Neuronal stem cell (in vitro differentiated cells): ENCODE measurements around the gene CHST3.

Source experiments
- DNase-seq: peaks from one replicate; pipeline ENCODE4 v3.0.0-alpha.2; 2013; ENCODE audit warnings: low spot score
- H2AFZ ChIP-seq: one replicate; pipeline ENCODE4 v1.6.1; 2013; ENCODE audit warnings: mild to moderate bottlenecking, low read length, inconsistent platforms
- H2AK5ac ChIP-seq: 2 replicates; pipeline ENCODE4 v1.6.1; 2013; ENCODE audit warnings: low read depth, mild to moderate bottlenecking, inconsistent platforms, low read length, moderate library complexity, mixed read lengths
- H2BK120ac ChIP-seq: 2 replicates; pipeline ENCODE4 v1.6.1; 2013; ENCODE audit warnings: low read depth, mild to moderate bottlenecking, inconsistent platforms, low read length, moderate library complexity, mixed read lengths
- H2BK12ac ChIP-seq: one replicate; pipeline ENCODE4 v1.6.1; 2013; ENCODE audit warnings: low read length, inconsistent platforms
- H2BK15ac ChIP-seq: 2 replicates; pipeline ENCODE4 v1.6.1; 2013; ENCODE audit warnings: mild to moderate bottlenecking, low read length, inconsistent platforms, mixed read lengths
- H2BK5ac ChIP-seq: one replicate; pipeline ENCODE4 v1.6.1; 2013; ENCODE audit warnings: inconsistent platforms, mild to moderate bottlenecking, low read length, moderate library complexity
- H3K14ac ChIP-seq: one replicate; pipeline ENCODE4 v1.6.1; 2013; ENCODE audit warnings: low read length, inconsistent platforms
- H3K18ac ChIP-seq: 2 replicates; pipeline ENCODE4 v1.6.1; 2013; ENCODE audit warnings: low read length, inconsistent platforms
- H3K23ac ChIP-seq: 2 replicates; pipeline ENCODE4 v1.6.1; 2013; ENCODE audit warnings: low read depth, mild to moderate bottlenecking, mixed read lengths, low read length, inconsistent platforms; ENCODE audit not compliant: poor library complexity
- H3K27ac ChIP-seq: replicated peaks from 3 replicates; pipeline ENCODE4 v1.5.1; 2013; ENCODE audit warnings: low read length, inconsistent platforms
- H3K27me3 ChIP-seq, 3 experiments: 2 replicates each; pipeline ENCODE4 v1.6.1; 2013; ENCODE audit warnings: low read length in 3 of 3, mild to moderate bottlenecking in 2 of 3, inconsistent platforms in 1 of 3, low read depth in 1 of 3, mixed read lengths in 1 of 3, moderate library complexity in 1 of 3; ENCODE audit not compliant: control insufficient read depth in 3 of 3, insufficient read depth in 3 of 3
- H3K36me3 ChIP-seq, 2 donors: replicated peaks in 1 of 2; 2 replicates each; pipeline ENCODE4 v1.6.1; 2013; ENCODE audit warnings: low read length in 2 of 2; ENCODE audit not compliant: control insufficient read depth in 2 of 2, insufficient read depth in 2 of 2
- H3K4ac ChIP-seq: 2 replicates; pipeline ENCODE4 v1.6.1; 2013; ENCODE audit warnings: inconsistent platforms, mild to moderate bottlenecking, low read length, moderate library complexity
- H3K4me1 ChIP-seq, 2 donors: 1 replicate in 1 of 2; 2 replicates in 1 of 2; pipeline ENCODE4 v1.6.1; 2013; ENCODE audit warnings: low read length in 2 of 2, low read depth in 1 of 2; ENCODE audit not compliant: control insufficient read depth in 2 of 2, insufficient read depth in 1 of 2
- H3K4me2 ChIP-seq: one replicate; pipeline ENCODE4 v1.6.1; 2013; ENCODE audit warnings: mild to moderate bottlenecking, low read length, inconsistent platforms; ENCODE audit not compliant: insufficient read depth, poor library complexity, severe bottlenecking
- H3K4me3 ChIP-seq, 2 donors: 2 replicates each; pipeline ENCODE4 v1.5.1; 2013; ENCODE audit warnings: low read length in 2 of 2, mild to moderate bottlenecking in 2 of 2, inconsistent platforms in 1 of 2, moderate library complexity in 1 of 2
- H3K79me1 ChIP-seq: one replicate; pipeline ENCODE4 v1.6.1; 2013; ENCODE audit warnings: low read depth, mild to moderate bottlenecking, inconsistent platforms, low read length, moderate library complexity
- H3K9ac ChIP-seq: one replicate; pipeline ENCODE4 v1.6.1; 2013; ENCODE audit warnings: mild to moderate bottlenecking, low read depth, low read length, inconsistent platforms; ENCODE audit not compliant: poor library complexity
- H3K9me3 ChIP-seq, 2 donors: replicated peaks in 1 of 2; 2 replicates each; pipeline versions ENCODE3 to v1.6.1; 2013; ENCODE audit warnings: low read length in 2 of 2, mild to moderate bottlenecking in 2 of 2, inconsistent platforms in 1 of 2, low read depth in 1 of 2, mixed read lengths in 1 of 2, moderate library complexity in 1 of 2; ENCODE audit not compliant: control insufficient read depth in 2 of 2, insufficient read depth in 1 of 2
- H4K8ac ChIP-seq: one replicate; pipeline ENCODE4 v1.6.1; 2013; ENCODE audit warnings: low read depth, mild to moderate bottlenecking, inconsistent platforms, low read length, moderate library complexity
- H4K91ac ChIP-seq: one replicate; pipeline ENCODE4 v1.6.1; 2013; ENCODE audit warnings: low read length, low read depth, mild to moderate bottlenecking, inconsistent platforms; ENCODE audit not compliant: poor library complexity
- WGBS, 2 donors: extraction: QIAGEN DNeasy Blood & Tissue Kit; methylation state at CpG; one replicate each; pipeline ENCODE4 v1.1.7; 2013; ENCODE audit warnings: missing lambda C conversion rate in 2 of 2, mixed read lengths in 1 of 2; ENCODE audit not compliant: insufficient read length in 2 of 2, insufficient replicate concordance in 1 of 2; ENCODE audit errors: extremely low coverage in 2 of 2; 5-methylcytosine and 5-hydroxymethylcytosine counted together

Gene CHST3

GRCh38 chr10:71941318-71941717 lies 22.9 kb upstream of the CHST3 start:
- no CpG with 5 or more reads among the region's 8 CpGs for WGBS, 2 donors
- Histone ChIP-seq H3K4me1 (peaks cover 2% of the 10 kb centered on the region in 2 donors), H3K14ac (no peak overlapping the region), H2AK5ac (no peak overlapping the region), H4K8ac (no peak overlapping the region), H3K27ac (no peak overlapping the region), H3K4ac (no peak overlapping the region), H3K9ac (no peak overlapping the region), H3K36me3 (no peaks in the 10 kb centered on the region), H2BK12ac (no peak overlapping the region), H2BK120ac (no peak overlapping the region), H3K27me3 (no peaks in the 10 kb centered on the region), H3K79me1 (no peaks in the 10 kb centered on the region), H3K4me2 (no peak overlapping the region), H3K9me3 (peaks cover 5 to 6% of the 10 kb centered on the region in 2 donors), H2AFZ (no peak overlapping the region), H2BK5ac (no peak overlapping the region), H2BK15ac (no peak overlapping the region), H3K4me3 (no peak overlapping the region), H3K18ac (no peak overlapping the region), H3K23ac (no peak overlapping the region), H4K91ac (no peak overlapping the region)
- DNase-seq = no peak

DNA sequence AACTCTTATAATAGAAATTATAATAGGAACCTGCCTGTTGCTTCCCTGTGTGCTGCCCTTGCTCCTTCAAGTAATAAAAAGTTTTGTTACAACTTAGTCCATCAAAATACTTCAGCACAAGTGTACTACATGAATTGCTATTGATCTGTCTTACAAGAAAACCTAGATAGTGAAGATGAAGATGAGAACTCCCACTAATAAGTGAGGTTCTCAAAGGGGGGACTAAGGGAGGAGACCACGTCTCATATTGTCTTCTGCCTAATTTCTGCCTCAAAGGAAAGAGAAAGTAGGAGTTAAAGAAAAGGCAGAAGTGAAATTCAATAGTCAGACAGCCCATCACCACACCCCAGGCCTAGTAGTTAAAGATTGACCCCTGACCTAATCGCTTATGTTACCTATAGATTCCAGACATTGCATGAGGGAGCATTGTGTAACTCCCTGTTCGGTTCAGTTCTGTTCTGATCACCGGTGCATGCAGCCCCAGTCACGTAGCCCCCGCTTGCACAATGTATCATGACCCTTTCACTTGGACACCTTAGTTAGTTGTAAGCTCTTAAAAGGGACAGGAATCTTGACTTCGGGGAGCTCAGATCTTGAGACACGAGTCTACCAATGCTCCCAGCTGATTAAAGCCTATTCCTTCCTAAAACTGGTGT lies 18.2 kb upstream of the CHST3 start:
- WGBS, 2 donors = no CpG with 5 or more reads among the region's 8 CpGs
- Histone ChIP-seq H4K91ac (no peak overlapping the region), H2BK12ac (no peak overlapping the region), H3K4me1 (no peaks in the 10 kb centered on the region), H3K14ac (no peak overlapping the region), H2BK120ac (no peak overlapping the region), H4K8ac (no peak overlapping the region), H3K36me3 (no peaks in the 10 kb centered on the region), H3K9ac (no peak overlapping the region), H2AK5ac (no peak overlapping the region), H3K27ac (no peak overlapping the region), H3K4me3 (no peak overlapping the region), H3K18ac (no peak overlapping the region), H3K9me3 (peaks cover 9 to 14% of the 10 kb centered on the region in 2 donors), H3K4ac (no peak overlapping the region), H3K4me2 (no peak overlapping the region), H2AFZ (no peak overlapping the region), H2BK5ac (no peak overlapping the region), H3K27me3 (peaks cover 0 to 5% (median 0%) of the 10 kb centered on the region in 3 experiments), H3K79me1 (no peaks in the 10 kb centered on the region), H2BK15ac (no peak overlapping the region), H3K23ac (no peak overlapping the region)
- DNase-seq = no peak

- Histone ChIP-seq H3K36me3 (no peaks in the 10 kb centered on the region), H2AK5ac (no peak overlapping the region), H3K18ac (no peak overlapping the region), H3K9me3 (peaks cover 9 to 14% of the 10 kb centered on the region in 2 donors), H2AFZ (no peak overlapping the region), H3K4me3 (peak overlapping the region in 1 of 2 donors; percentile 28), H4K8ac (no peak overlapping the region), H2BK12ac (peak overlapping the region; percentile 73), H2BK120ac (no peak overlapping the region), H3K9ac (no peak overlapping the region), H2BK5ac (no peak overlapping the region), H3K14ac (no peak overlapping the region), H3K79me1 (no peaks in the 10 kb centered on the region), H2BK15ac (no peak overlapping the region), H3K23ac (no peak overlapping the region), H4K91ac (no peak overlapping the region), H3K27me3 (peaks cover 0 to 5% (median 0%) of the 10 kb centered on the region in 3 experiments), H3K4me1 (no peaks in the 10 kb centered on the region), H3K4me2 (no peak overlapping the region), H3K4ac (no peak overlapping the region), H3K27ac (no peak overlapping the region)
- DNase-seq = no peak
- no CpG with 5 or more reads among the region's 3 CpGs for WGBS, 2 donors
Observed at GRCh38 chr10:71946700-71947099, 17.5 kb upstream of the CHST3 start.

- peaks cover 0 to 8% (median 0%) of the 10 kb centered on the region in 3 experiments for H3K27me3 ChIP-seq
- H2AFZ ChIP-seq = no peak overlapping the region
- no peak overlapping the region for H3K14ac ChIP-seq
- no CpG with 5 or more reads among the region's 6 CpGs for WGBS, 2 donors
- H2AK5ac ChIP-seq = no peak overlapping the region
- no peak overlapping the region for H2BK5ac ChIP-seq
- no peak for DNase-seq
- no peak overlapping the region for H3K9ac ChIP-seq
- H3K23ac ChIP-seq = no peak overlapping the region
- H3K4ac ChIP-seq = no peak overlapping the region
- H3K4me2 ChIP-seq = no peak overlapping the region
- no peak overlapping the region for H2BK15ac ChIP-seq
- no peak overlapping the region for H3K27ac ChIP-seq
- H4K8ac ChIP-seq = no peak overlapping the region
- no peak overlapping the region for H3K4me3 ChIP-seq
- no peaks in the 10 kb centered on the region for H3K36me3 ChIP-seq
- H3K79me1 ChIP-seq = no peaks in the 10 kb centered on the region
- no peak overlapping the region for H2BK12ac ChIP-seq
- H3K18ac ChIP-seq = no peak overlapping the region
- H4K91ac ChIP-seq = no peak overlapping the region
- H2BK120ac ChIP-seq = no peak overlapping the region
- peaks cover 9 to 14% of the 10 kb centered on the region in 2 donors for H3K9me3 ChIP-seq
- no peaks in the 10 kb centered on the region for H3K4me1 ChIP-seq
Observed at GRCh38 chr10:71948496-71949067, 15.6 kb upstream of the CHST3 start.
